HG03439 (cell line): Measurements from ENCODE around the gene KATNB1.

Source experiments
- ATAC-seq: cut with Tn5 transposase; IDR thresholded peaks from one replicate; pipeline ENCODE4 v1.9.1; 2021; ENCODE audit warnings: mild to moderate bottlenecking, moderate library complexity; ENCODE audit not compliant: unreplicated experiment

The KATNB1 gene, protein sequence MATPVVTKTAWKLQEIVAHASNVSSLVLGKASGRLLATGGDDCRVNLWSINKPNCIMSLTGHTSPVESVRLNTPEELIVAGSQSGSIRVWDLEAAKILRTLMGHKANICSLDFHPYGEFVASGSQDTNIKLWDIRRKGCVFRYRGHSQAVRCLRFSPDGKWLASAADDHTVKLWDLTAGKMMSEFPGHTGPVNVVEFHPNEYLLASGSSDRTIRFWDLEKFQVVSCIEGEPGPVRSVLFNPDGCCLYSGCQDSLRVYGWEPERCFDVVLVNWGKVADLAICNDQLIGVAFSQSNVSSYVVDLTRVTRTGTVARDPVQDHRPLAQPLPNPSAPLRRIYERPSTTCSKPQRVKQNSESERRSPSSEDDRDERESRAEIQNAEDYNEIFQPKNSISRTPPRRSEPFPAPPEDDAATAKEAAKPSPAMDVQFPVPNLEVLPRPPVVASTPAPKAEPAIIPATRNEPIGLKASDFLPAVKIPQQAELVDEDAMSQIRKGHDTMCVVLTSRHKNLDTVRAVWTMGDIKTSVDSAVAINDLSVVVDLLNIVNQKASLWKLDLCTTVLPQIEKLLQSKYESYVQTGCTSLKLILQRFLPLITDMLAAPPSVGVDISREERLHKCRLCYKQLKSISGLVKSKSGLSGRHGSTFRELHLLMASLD

DNA sequence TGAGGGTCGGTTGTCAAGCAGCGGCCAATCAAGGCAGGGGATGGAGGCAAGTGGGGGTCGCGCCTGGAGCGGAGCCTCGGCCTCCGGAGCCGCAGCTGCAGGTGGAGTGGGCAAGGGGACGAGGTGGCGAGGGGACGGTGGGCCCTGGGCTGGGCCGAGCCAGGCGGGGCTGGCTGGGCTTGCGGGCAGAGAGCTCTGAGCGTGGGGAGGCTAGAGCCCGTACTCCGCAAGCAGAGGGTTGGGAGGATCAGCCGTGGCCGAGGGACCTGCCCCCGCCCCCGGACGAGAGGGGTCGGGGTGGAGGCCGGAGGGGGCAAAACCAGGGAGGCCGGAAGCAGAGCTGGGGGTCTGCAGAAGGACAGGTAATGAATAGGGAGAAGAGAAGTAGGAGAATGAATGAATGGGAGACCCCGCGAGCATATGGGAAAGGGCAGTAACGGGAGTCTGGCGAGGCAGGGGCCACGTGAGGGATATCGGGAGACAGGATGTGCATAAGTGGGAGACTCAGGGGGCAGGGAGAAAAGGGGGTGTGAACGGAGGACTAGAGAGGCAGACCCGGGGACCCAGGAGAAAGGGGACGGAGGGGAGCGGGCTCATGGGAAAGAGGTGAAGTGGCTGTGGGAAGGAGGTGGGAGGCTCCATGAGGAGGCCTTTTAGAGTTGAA, at the start of gene KATNB1:
Gene KATNB1 (plus strand): TSS at position 16 of the 664 bp plus-strand sequence. CDS start 1,474 bp downstream, outside the sequence.
- ATAC-seq, result no peak

DNA sequence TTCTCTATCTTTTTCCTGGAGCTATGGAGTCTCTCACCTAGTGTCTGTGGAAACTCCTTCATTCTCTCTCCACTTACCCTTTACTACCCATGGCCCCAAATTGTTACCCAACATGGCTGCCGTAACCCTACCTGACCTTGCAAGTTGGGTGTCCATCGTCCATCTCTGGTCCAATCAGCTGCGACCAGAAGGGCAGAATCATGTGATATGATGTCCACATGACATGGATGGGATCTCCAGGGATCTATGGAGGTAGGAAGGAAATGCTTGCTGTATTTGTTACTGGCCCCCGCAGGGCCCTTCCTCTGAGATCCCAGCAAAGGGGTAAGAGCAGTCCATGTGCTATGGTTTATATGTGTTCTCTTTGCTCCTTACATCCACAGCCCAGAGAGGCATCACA, 49.0 kb upstream of the KATNB1 start:
- ATAC-seq, result no peak

DNA sequence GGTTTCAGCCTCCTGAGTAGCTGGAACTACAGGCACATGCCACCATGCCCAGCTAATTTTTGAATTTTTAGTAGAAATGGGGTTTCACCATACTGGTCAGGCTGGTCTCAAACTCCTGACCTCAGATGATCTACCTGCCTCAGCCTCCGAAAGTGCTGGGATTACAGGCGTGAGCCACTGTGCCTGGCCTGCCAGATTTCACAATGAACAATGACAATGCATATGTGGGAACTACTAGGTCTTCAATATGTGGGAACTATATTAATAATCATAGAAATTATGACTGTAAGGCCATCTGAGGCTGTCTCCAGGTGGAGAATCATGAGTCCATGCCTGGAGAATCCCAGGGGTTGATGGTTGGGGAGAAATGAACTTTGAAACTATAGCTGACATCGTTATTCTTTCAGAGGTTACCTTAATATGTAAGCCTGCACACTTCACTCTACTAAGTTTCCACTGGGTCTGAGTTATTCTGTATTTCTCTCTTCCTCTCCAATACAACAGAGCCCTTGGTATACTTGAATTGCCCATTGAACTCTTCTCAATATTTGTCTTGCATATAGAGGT, 48.1 kb upstream of the KATNB1 start:
- no peak for ATAC-seq

DNA sequence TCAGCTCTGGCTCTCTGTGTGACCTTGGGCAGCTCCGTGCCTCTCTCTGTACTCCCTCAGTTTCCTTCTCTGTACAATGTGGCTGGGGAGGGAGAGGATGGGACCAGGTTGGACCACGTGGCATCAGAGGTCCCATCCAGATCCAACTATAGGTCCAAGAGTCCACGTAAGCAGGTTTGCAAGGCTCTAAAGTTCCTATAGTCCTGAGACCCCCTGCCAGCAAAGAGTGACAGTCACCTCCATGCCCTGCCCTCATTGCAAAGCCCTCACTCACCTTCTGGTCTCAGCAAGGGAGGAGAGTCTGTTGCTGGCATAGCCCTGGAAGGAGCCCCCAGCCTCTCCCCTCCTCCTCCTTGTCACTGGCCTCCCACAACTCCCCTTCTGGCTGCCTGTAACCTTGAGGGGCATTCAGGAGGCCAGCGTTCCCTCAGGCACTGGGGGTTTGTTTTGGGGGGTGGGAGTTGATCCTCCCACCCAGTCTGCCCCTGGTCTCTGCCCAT, 47.0 kb upstream of the KATNB1 start:
- ATAC-seq, result no peak

DNA sequence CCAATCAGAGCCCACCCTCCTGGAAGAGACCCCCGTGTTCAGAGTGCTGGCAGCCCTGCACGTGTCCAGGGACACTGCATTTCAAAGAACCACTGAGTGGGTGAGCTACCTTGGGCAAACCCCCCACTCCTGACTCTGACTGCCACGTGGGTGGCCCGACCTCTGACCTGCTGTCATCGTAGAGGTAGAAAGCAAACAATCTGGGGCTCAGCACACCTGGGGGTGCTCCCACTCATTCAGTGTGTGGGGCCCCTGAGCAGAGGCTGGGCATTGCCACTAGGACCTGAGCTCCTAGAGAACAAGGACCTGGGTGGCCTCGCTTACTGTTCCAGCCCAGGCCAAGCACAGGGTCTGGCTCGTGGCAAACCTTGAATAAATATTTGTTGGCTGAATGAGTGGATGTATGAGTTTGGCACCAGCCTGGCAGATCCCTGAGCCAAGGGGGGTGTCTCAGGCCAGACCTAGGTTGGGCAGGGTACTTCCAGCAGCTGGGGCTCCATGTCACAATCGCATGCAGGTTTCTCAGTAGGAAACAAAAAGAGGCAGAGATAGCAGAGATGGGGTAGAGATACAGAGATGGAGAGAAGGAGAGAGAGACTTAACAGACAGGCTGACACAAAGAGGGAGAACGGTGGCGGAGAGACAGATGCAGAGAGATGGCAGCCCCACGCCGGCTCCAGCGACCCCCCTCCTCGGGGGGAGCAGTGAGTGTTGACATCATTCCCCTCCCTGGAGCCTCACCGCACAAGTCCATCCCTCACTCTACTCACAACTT, 46.4 kb upstream of the KATNB1 start:
- ATAC-seq, result no peak

DNA sequence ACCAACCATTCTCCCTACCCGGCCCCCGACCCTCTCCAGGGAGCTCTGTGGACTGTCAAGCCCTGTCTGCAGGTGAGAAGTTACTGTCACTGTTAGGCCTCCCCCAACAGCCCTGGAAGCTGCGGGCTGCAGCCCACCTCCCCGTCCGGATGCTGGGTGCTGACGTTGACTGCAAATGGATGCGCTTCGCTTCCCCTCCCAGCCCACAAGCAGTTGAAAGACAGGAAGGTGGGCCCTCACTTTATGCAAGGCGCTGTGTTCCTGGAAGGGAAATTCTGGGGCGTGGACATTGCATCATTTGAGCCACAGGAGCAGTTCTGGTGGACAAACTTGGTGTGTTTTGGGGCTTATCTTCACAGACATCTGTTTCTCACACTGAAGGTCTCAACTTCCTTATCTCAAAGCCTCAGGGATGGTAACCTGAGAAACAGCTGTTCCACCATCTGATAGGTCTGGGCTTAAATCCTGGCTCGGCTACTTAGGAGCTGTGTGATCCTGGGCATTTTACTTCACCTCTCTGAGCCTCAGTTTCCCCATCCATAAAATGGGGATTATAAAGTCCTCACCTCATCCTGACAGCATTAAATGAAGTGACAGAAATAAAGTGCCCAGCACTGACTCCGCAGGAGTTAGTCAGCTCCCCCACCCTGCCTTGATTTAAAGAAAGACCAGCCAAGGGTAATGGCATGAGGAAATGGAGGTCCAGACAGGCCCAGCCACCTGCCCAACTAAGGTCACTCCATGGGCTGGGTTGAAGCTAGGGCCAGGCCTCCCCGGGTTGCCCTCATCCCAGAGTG, 45.6 kb upstream of the KATNB1 start:
- no peak for ATAC-seq

DNA sequence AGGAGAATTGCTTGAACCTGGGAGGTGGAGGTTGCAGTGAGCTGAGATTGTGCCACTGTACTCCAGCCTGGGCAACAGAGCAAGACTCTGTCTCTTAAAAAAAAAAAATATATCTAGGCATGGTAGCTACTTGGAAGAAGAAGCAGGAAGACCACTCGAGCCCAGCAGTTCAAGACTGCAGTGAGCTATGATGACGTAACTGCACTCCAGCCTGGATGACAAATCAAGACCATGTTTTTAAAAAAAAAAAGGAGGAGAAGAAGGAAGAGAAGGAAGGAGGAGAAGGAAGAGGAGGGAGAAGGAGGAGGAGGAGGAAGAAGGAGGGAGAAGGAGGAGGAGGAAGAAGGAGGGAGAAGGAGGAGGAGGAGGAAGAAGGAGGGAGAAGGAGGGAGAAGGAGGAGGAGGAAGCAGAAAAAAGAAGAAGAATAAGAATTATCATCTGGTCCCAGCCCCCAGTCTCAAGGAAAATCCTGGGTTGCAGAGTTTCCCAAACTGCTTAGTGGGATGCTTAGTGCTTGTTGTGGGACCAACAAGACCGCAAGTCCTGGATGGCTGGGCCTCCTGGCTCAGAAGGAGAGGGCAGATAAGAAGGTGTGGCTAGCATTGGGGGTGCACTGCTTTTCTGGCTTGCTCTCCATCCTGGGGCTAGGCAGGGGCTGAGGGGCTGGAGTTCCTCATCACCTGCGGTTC, 44.6 kb upstream of the KATNB1 start:
- ATAC-seq, result no peak

DNA sequence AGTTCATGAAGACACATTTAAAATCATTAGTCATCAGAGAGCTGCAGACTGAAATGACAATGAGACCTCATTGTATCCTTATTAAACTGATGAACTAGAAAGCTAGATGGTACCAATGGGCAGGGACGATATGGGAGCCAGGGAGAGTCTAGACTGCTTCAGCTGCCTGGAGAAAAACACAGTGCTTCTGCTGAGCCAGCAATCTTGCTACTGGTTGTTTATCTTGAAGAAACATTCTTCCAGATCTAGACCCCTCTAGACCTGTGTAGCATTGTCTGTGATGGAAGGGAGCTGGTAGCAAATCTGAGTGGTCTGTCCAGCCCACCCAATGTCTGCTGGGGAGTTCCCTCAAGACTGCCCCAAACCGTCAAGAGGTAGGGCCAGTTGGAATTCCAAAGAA, 42.9 kb upstream of the KATNB1 start:
- ATAC-seq, result no peak

DNA sequence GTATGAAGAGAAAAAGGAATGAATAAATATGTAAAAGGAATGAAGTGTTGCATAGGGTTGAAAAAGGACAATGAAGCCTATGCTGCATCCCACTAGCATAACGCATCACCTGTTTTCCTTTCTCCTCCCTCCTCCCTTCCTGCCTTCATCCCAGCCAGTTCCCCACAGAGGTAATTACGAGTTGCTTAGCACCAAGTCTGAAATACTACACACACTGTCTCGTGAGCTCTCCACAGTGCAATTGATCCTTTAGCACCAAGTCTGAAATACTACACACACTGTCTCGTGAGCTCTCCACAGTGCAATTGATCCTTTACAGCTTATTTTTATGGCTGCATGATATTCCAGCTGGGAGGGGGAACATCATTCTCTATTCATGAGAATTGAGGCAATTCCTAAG, 42.0 kb upstream of the KATNB1 start:
- ATAC-seq, result no peak

DNA sequence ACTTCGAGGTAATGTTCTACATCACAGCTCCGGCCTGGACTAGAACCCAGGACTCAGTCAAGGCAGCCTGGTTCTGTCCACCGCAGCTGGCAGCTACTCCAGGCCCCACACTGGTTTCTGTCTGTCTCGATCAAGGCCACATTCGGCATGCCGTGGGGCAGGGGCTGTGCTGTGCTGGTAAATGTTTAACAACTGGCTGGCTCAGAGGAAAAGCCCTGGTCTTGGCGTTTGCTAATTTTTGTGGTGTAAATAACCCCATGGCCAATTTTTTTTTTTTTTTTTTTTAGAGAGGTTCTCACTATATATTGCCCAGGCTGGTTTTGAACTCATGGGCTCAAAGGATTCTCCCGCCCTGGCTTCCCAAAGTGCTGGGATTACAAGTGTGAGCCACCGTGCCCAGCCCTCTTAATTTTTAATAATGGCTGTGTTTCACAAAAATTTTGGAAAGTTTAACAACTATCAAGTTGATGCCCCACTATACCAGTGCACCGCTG, 41.3 kb upstream of the KATNB1 start:
- ATAC-seq, result no peak

DNA sequence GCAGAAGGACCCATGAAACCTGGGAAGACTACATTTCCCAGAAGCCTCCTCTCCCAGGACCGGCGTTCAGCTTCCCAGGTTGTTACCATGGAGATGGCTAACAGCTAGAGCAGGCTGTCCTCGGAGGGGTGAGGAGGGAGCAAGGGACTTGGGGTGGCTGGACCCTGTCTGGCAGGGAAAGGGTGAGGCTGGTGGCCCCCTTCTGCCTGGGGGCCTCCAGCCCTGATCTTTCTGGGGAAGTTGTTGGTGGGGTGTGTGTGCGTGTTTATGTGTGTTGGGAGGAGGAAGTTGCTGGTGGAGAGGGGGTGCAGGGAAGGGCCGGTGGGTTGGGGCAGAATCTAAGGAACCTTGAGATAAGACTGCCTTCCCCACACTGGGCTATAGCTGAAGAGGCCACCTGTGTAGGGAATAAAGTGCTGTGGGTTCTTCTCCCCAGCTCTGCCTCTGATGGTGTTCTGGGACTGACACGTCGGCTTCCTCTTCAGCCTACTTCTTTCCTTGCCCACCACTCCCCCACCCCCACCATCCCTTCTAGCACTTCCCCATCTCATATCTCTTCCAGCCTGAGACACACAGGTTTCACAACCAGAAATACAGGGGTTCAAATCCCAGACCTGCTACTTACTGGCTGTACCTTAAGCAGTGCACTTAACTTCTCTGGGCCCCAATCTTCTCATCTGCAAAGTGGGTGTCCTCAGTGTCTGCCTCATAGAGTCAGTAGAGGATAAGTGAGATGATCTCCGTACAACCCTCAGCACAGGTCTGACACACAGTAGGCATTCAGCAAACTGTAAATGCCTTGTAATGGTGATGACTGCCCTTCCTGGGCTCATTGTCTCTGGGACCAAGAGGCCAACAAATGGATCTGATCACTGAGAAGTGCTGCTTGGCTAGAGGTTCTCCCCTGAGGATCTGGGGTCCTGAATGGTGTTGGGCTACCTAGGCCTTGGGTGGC, 40.6 kb upstream of the KATNB1 start, which contains the start of gene DRC7:
Gene DRC7 (plus strand): TSS at position 82 of the 955 bp plus-strand sequence. CDS start 3,144 bp downstream, outside the sequence.
- no peak for ATAC-seq

DNA sequence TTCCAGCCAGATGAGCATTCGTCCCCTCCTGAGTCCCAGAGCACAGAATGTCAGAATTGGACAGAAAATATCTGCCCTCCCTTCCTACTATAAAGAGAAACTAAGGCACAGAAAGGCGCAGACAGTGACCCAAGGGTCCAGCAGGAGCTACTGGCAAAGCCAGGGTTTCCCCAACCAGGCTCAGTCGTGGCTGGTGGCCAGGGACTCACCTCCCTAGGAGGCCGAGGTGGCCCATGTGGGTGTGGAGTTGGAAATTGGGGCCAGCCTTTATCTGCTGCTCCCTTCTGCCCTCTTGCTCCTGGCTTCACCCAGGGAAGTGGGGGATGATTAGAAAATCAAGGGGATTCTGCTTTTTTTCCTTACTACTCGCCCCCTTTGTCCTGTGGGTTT, 39.9 kb upstream of the KATNB1 start:
- ATAC-seq, result no peak

DNA sequence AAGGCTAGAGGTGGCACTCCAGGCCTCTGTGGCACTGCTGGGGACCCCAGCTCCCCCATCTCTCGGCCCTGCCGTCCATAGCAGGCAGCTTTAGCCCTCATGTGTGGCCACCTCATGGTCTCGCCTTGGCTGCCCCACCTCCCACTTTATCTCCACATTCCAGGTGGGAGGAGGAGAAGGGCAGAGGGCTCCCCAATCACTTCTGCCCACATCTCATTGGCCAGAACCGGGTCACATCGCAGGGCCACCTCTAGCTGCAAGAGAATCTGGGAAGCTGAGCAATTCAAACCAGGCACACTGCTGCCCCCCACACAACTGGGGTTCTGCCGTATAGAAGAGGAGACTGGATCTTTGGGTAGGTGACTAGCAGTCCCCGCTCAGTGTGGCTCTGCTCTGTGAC, 39.3 kb upstream of the KATNB1 start:
- ATAC-seq, result no peak

DNA sequence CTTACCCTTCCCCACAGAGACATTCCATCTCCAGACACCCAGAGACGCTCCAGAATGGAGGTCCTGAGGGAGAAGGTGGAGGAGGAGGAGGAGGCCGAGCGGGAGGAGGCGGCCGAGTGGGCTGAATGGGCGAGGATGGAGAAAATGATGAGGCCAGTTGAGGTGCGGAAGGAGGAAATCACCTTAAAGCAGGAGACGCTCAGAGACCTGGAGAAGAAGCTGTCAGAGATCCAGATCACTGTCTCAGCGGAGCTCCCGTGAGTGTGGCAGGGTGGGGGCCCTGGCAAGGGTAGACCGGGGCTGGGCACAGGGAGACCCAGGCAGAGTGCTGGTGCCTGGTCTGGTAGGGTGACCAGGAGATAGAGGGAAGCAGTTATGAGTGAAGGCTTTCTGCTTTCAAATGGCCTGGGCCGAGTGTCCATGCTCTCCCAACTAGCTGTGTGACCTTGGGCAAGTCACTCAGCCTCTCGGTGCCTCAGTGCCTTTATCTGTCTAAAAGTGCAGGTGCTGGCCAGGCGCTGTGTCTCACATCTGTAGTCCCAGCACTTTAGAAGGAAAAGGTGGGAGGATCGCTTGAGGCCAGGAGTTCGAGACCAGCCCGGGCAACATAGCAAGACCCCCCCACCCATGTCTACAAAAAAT, 37.6 kb upstream of the KATNB1 start:
- ATAC-seq, result no peak

DNA sequence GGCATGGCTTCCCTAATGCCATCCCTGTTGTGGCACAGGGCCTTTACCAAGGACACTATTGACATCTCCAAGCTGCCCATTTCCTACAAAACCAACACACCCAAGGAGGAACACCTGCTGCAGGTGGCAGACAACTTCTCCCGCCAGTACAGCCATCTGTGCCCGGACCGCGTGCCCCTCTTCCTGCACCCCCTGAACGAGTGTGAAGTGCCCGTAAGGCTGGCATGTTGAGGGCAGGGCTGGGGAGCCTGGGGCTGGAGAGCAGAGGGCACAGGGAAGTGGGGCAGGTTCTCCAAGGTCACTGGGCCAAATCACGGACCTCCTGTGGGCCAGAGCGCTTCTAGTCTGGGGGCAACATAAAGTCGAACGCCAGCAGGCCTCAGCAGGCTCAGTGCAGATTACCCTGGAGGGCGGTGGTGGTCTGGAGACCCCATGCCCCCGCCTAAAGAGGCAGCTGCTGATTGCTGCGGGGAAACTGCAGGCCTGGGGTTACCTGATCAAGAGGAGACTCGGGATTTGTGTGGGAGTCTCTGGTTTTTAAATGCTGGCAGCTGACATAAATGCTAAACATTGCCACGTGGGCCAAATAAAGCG, 36.7 kb upstream of the KATNB1 start:
- ATAC-seq, result no peak

DNA sequence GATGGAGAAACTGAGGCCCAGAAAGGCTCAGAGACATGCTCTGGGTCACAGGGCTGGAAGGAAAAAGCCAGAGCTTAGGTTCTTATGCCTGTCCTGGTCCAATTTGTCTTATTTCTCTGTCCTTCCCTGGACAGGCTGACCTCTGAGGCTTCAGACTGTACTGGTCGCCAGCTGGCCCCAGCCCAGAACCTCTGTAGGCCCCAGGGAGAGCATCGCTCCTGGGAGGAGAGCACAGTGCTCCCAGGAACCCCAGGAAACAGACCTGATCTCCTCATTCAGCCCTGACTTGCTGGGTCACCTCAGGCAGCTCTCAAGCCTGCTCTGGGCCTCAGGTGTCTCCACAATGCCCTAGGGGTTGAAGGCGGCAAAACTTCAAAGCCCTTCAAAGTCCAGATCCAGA, 36.1 kb upstream of the KATNB1 start:
- ATAC-seq, result no peak

DNA sequence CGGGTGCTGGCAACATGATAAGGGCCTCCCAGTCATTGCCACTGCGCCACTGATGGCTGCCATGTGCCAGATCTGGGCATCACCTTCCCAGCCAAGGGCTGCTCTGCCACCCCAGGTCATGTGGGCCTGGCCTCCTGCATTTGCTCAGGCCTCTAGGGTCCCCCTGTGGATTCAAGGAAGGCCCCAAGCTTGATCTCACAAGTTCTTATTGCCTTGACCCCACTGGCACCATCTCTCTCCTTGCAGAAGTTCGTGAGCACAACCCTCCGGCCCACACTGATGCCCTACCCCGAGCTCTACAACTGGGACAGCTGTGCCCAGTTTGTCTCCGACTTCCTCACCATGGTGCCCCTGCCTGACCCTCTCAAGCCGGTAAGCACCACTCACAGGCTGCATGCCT, 35.7 kb upstream of the KATNB1 start:
- no peak for ATAC-seq
